Keratinocyte (primary cell): ENCODE data around the gene VOPP1. TPM values are rescaled to one million over a fixed set of nuclear protein-coding genes. Genes with fewer than 3 reads are reported as not detected.
"Not testable (repeated sequence)": the region's sequence is repeated elsewhere in the genome, so short reads cannot be mapped to it uniquely, and the experiment has no call there.

Experiments
- DNase-seq: peaks from one replicate; pipeline ENCODE4 v3.0.0-alpha.2; 2011; ENCODE audit warnings: low read depth, missing footprints, low spot score
- FAIRE-seq: peaks from 2 replicates; lab custom pipeline; 2011; peaks lifted over from hg19 to GRCh38; lab: Jason Lieb, UNC
- H2AFZ ChIP-seq: 2 replicates; pipeline ENCODE4 v1.6.0; 2012; ENCODE audit warnings: low read length, control low read depth, inconsistent platforms; ENCODE audit not compliant: control insufficient read depth
- H3K27ac ChIP-seq: 2 replicates; pipeline ENCODE4 v1.5.1; 2011; ENCODE audit warnings: low read length; ENCODE audit not compliant: control insufficient read depth, insufficient read depth
- H3K27me3 ChIP-seq: 3 replicates; pipeline ENCODE4 v1.6.0; 2011; ENCODE audit warnings: low read length; ENCODE audit not compliant: control insufficient read depth, insufficient read depth; ENCODE audit errors: extremely low read depth
- H3K36me3 ChIP-seq, 2 experiments: 2 replicates in 1 of 2; 3 replicates in 1 of 2; pipeline ENCODE4 v1.5.1; 2011; ENCODE audit warnings: low read length in 2 of 2, mild to moderate bottlenecking in 1 of 2; ENCODE audit not compliant: control insufficient read depth in 2 of 2, insufficient read depth in 2 of 2; ENCODE audit errors: extremely low read depth in 1 of 2
- H3K4me1 ChIP-seq: 3 replicates; pipeline ENCODE4 v1.5.1; 2011; ENCODE audit warnings: low read length; ENCODE audit not compliant: control insufficient read depth, insufficient read depth; ENCODE audit errors: extremely low read depth
- H3K4me2 ChIP-seq: 3 replicates; pipeline ENCODE4 v1.6.0; 2011; ENCODE audit warnings: low read depth, low read length; ENCODE audit not compliant: control insufficient read depth, insufficient read depth; ENCODE audit errors: extremely low read depth
- H3K4me3 ChIP-seq, 3 experiments: fragments of 200-600 bp in 1 of 3; sonication (generic) in 1 of 3; 2 replicates in 2 of 3; 3 replicates in 1 of 3; pipeline ENCODE4 v1.5.1; 2011 to 2016; ENCODE audit warnings: low read length in 3 of 3, mild to moderate bottlenecking in 3 of 3, control low read depth in 2 of 3, inconsistent platforms in 1 of 3, low read depth in 1 of 3, mixed read lengths in 1 of 3, mixed run types in 1 of 3, moderate library complexity in 1 of 3; ENCODE audit not compliant: control insufficient read depth in 2 of 3, insufficient read depth in 2 of 3; ENCODE audit errors: extremely low read depth in 1 of 3
- H3K79me2 ChIP-seq: 2 replicates; pipeline ENCODE4 v1.6.0; 2012; ENCODE audit warnings: low read length; ENCODE audit not compliant: control insufficient read depth, insufficient read depth
- H3K9ac ChIP-seq: 3 replicates; pipeline ENCODE4 v1.6.0; 2011; ENCODE audit warnings: low read length; ENCODE audit not compliant: control insufficient read depth, insufficient read depth; ENCODE audit errors: extremely low read depth
- H3K9me1 ChIP-seq: 3 replicates; pipeline ENCODE4 v1.6.0; 2011; ENCODE audit warnings: low read length; ENCODE audit not compliant: control insufficient read depth, insufficient read depth; ENCODE audit errors: extremely low read depth
- H3K9me3 ChIP-seq: 2 replicates; pipeline ENCODE4 v1.5.1; 2012; ENCODE audit warnings: low read depth, low read length; ENCODE audit not compliant: control insufficient read depth
- H4K20me1 ChIP-seq: 3 replicates; pipeline ENCODE4 v1.6.0; 2011; ENCODE audit warnings: low read length; ENCODE audit not compliant: control insufficient read depth, insufficient read depth; ENCODE audit errors: extremely low read depth
- CTCF ChIP-seq, 3 experiments: IDR thresholded peaks in 1 of 3; conservative IDR thresholded peaks in 1 of 3; optimal IDR thresholded peaks in 1 of 3; 2 replicates in 2 of 3; 3 replicates in 1 of 3; pipeline versions ENCODE3 to v1.5.1; 2011; ENCODE audit warnings: low read length in 3 of 3, mild to moderate bottlenecking in 3 of 3, moderate library complexity in 2 of 3, control low read depth in 1 of 3, inconsistent platforms in 1 of 3; ENCODE audit not compliant: insufficient read depth in 2 of 3; ENCODE audit errors: extremely low read depth in 1 of 3
- EZH2 ChIP-seq: IDR thresholded peaks from one replicate; pipeline ENCODE4 v1.6.1; 2012; ENCODE audit warnings: inconsistent platforms, mild to moderate bottlenecking, low read length, moderate library complexity
- dilution Hi-C: fragments of 300-500 bp; cut with MboI; formaldehyde crosslinking; loops from one replicate; pipeline ENCODE4 v1.7.0; 2020; ENCODE audit warnings: low sequenced_read_pairs; ENCODE audit not compliant: extremely low pct_ligation_motif_present
- polyA plus RNA-seq, 5 experiments: library from polyadenylated mRNA; depleted of rRNA in 3 of 5; stranded (reverse) in 3 of 5; stranded (forward) in 1 of 5; unstranded in 1 of 5; fragments of >200 nt; gene quantifications; 1 replicate in 1 of 5; 2 replicates in 3 of 5; 3 replicates in 1 of 5; pipeline versions ENCODE4 v1.2.1 to v1.2.3, GENCODE V29; 2011 to 2012; ENCODE audit warnings: missing spikeins in 2 of 5, low read depth in 1 of 5, low replicate concordance in 1 of 5

Gene VOPP1
- polyA plus RNA-seq, 1 donor (not counting 4 experiments of a cell fraction or from before 2014, with no cell fraction given): 49.2 TPM

- Histone ChIP-seq H3K27me3 (peaks cover 31% of the 10 kb centered on the region), H4K20me1 (no peaks in the 10 kb centered on the region), H3K9me1 (no peaks in the 10 kb centered on the region), H3K79me2 (no peaks in the 10 kb centered on the region), H3K4me3 (no peak overlapping the region), H3K9ac (no peak overlapping the region), H3K4me1 (no peaks in the 10 kb centered on the region), H3K4me2 (no peak overlapping the region), H3K9me3 (no peaks in the 10 kb centered on the region), H3K36me3 (no peaks in the 10 kb centered on the region), H3K27ac (no peak overlapping the region), H2AFZ (no peak overlapping the region)
- no peak for DNase-seq
- dilution Hi-C loops: no loop called here
- FAIRE-seq: no peak
- TF ChIP-seq EZH2 (no peak), CTCF (optimal IDR thresholded peaks at IDR 0.05 in 1 of 3, IDR thresholded peaks at IDR 0.05 in 1 of 3, conservative IDR thresholded peaks at IDR 0.05 in 1 of 3; ENCODE audit: extremely low read depth in 1 of 3, insufficient read depth in 2 of 3, low read length in 3 of 3) (no peak)
These were observed 15.5 kb upstream of the VOPP1 start for GRCh38 chr7:55587687-55588378.

GRCh38 chr7:55582656-55583055 lies 10.4 kb upstream of the VOPP1 start:
- H3K27me3 ChIP-seq, H3K4me2 ChIP-seq, H2AFZ ChIP-seq, H3K36me3 ChIP-seq, H3K4me3 ChIP-seq, FAIRE-seq, H4K20me1 ChIP-seq, H3K9me3 ChIP-seq, DNase-seq, H3K4me1 ChIP-seq, H3K9me1 ChIP-seq, H3K79me2 ChIP-seq, H3K27ac ChIP-seq, H3K9ac ChIP-seq, dilution Hi-C loops: not testable (repeated sequence)

GRCh38 chr7:55576753-55577152 lies 4.5 kb upstream of the VOPP1 start:
- TF ChIP-seq EZH2 (no peak), CTCF (optimal IDR thresholded peaks at IDR 0.05 in 1 of 3, IDR thresholded peaks at IDR 0.05 in 1 of 3, conservative IDR thresholded peaks at IDR 0.05 in 1 of 3; ENCODE audit: extremely low read depth in 1 of 3, insufficient read depth in 2 of 3, low read length in 3 of 3) (no peak)
- no peaks in the 10 kb centered on the region for H3K36me3 ChIP-seq
- no peak overlapping the region for H2AFZ ChIP-seq
- no peaks in the 10 kb centered on the region for H3K9me3 ChIP-seq
- no peak overlapping the region for H3K9ac ChIP-seq
- H3K27me3 ChIP-seq: no peaks in the 10 kb centered on the region
- H4K20me1 ChIP-seq: no peaks in the 10 kb centered on the region
- H3K9me1 ChIP-seq: peaks cover 3% of the 10 kb centered on the region
- H3K4me2 ChIP-seq: no peak overlapping the region
- no peaks in the 10 kb centered on the region for H3K79me2 ChIP-seq
- DNase-seq (no peak), FAIRE-seq (no peak)
- dilution Hi-C loops: no loop called here
- H3K4me1 ChIP-seq: peaks cover 22% of the 10 kb centered on the region
- no peak overlapping the region for H3K27ac ChIP-seq
- H3K4me3 ChIP-seq: no peak overlapping the region
